Right lobe of liver (tissue), 6 donors: Measurements from ENCODE around the gene ZNF837. TPM values are rescaled to one million over a fixed set of nuclear protein-coding genes. Genes with fewer than 3 reads are reported as not detected.

Experiments used
- ATAC-seq, 4 donors: fragments of 200-7000 bp; cut with Tn5 transposase; one replicate each; pipeline ENCODE4 v1.9.1; 2020; ENCODE audit warnings: mild to moderate bottlenecking in 4 of 4, moderate library complexity in 4 of 4
- DNase-seq, 3 donors: peaks; one replicate each; pipeline ENCODE4 v3.0.0-alpha.2; 2020
- H3K27ac ChIP-seq, 3 donors: fragments of 200-600 bp; one replicate each; pipeline ENCODE4 v1.8.0; 2022
- H3K27me3 ChIP-seq, 2 donors: fragments of 200-600 bp; one replicate each; pipeline ENCODE4 v1.8.0; 2022
- H3K36me3 ChIP-seq, 4 donors: fragments of 200-600 bp; sonication (generic) in 1 of 4; one replicate each; pipeline versions ENCODE4 v1.5.1 to v1.8.0; 2017 to 2022; ENCODE audit warnings: control low read depth in 1 of 4
- H3K4me1 ChIP-seq, 4 donors: fragments of 200-600 bp; sonication (generic) in 1 of 4; one replicate each; pipeline versions ENCODE4 v1.5.1 to v1.8.0; 2017 to 2022; ENCODE audit warnings: control low read depth in 1 of 4
- H3K4me3 ChIP-seq, 3 donors: fragments of 200-600 bp; one replicate each; pipeline ENCODE4 v1.8.0; 2022
- H3K9me3 ChIP-seq, 4 donors: fragments of 200-600 bp; sonication (generic) in 1 of 4; one replicate each; pipeline versions ENCODE4 v1.5.1 to v1.8.0; 2017 to 2022; ENCODE audit warnings: control low read depth in 1 of 4
- CTCF ChIP-seq, 4 donors: fragments of 200-600 bp in 3 of 4; fragments of 450-650 bp in 1 of 4; IDR thresholded peaks; one replicate each; pipeline versions ENCODE4 v1.5.1 to v1.8.0; 2016 to 2022; ENCODE audit warnings: antibody characterized with exemption in 4 of 4, mild to moderate bottlenecking in 2 of 4
- POLR2A ChIP-seq: fragments of 450-650 bp; IDR thresholded peaks from one replicate; pipeline ENCODE4 v1.6.1; 2017; ENCODE audit warnings: antibody characterized with exemption, mild to moderate bottlenecking
- WGBS: methylation state at CpG from one replicate; pipeline ENCODE4 v1.1.6; 2018; ENCODE audit warnings: low coverage, low lambda C conversion rate; ENCODE audit not compliant: insufficient coverage; ENCODE audit errors: missing lambda C conversion rate; 5-methylcytosine and 5-hydroxymethylcytosine counted together
- intact Hi-C, 2 donors: fragments of 100-400 bp; cut with DNase I; formaldehyde crosslinking; loops; one replicate each; pipeline versions ENCODE4 v1.11.2 to v1.14.1; 2022
- total RNA-seq, 6 experiments: library from RNA; depleted of rRNA in 2 of 6; stranded (reverse); fragments of >200 nt in 2 of 6; fragmentation: NEBNext Ultra II Directional in 3 of 6; extraction: Animal tissue kit (Norgen Biotek cat#: 25700) in 3 of 6; gene quantifications; one replicate each; pipeline versions ENCODE4 v1.1.0 to v1.2.4, GENCODE V29; 2016 to 2023
- donor health status: DM: no; HTN: yes; CAD: no.
- donor health status: DM: no; HTN: no; CAD: no.
- donor health status: DM: no; HTN: no; CAD: no.
- donor health status: DM: no; HTN: yes; CAD: no.
- donor health status: DM: no; HTN: yes; CAD: no.

The ZNF837 gene
- total RNA-seq, 6 experiments from 2014 or later: 1.7 to 3.9 (median 2.4) TPM

GRCh38 chr19:58416604-58417003 is 35.8 kb upstream of the ZNF837 start:
- H3K27me3 ChIP-seq: no peaks in the 10 kb centered on the region
- intact Hi-C loops: no loop called here
- WGBS: no CpG with 5 or more reads among the region's 5 CpGs
- H3K4me1 ChIP-seq: no peaks in the 10 kb centered on the region
- no peaks in the 10 kb centered on the region for H3K9me3 ChIP-seq
- TF ChIP-seq POLR2A: no peak
- DNase-seq: no peak
- ATAC-seq: no peak
- H3K4me3 ChIP-seq: no peak overlapping the region
- H3K27ac ChIP-seq: no peak overlapping the region
- H3K36me3 ChIP-seq: peaks cover 0 to 23% (median 12%) of the 10 kb centered on the region in 4 donors

- ATAC-seq: peak; percentile 8 to 21 (median 12)
- no peaks in the 10 kb centered on the region for H3K36me3 ChIP-seq
- H3K4me3 ChIP-seq: peak overlapping the region; percentile 73 to 90 (median 82)
- DNase-seq: peak in 2 of 3 donors; percentile 48 to 60
- H3K9me3 ChIP-seq: no peaks in the 10 kb centered on the region
- intact Hi-C loops: no loop called here
- peak overlapping the region; percentile 27 to 77 (median 59) for H3K27ac ChIP-seq
- peaks cover 0 to 14% (median 3%) of the 10 kb centered on the region in 4 donors for H3K4me1 ChIP-seq
- no peaks in the 10 kb centered on the region for H3K27me3 ChIP-seq
- no peak for TF ChIP-seq CTCF (IDR thresholded peaks at IDR 0.05)
- no peak for TF ChIP-seq POLR2A
- 2% methylated on average over 18 of the region's 34 CpGs for WGBS
Observed at GRCh38 chr19:58409010-58409790, 28.4 kb upstream of the ZNF837 start.

GRCh38 chr19:58408152-58409009 is 27.6 kb upstream of the ZNF837 start, which contains the start of gene ZNF584:
ZNF584 (plus strand) TSS chr19:58408649; CDS start chr19:58409148, 499 bp downstream.
- intact Hi-C loops: no loop called here
- H3K4me1 ChIP-seq: peaks cover 0 to 14% (median 3%) of the 10 kb centered on the region in 4 donors
- H3K4me3 ChIP-seq: peak within 1 kb of the TSS; percentile 73 to 90 (median 82)
- 0% methylated on average over 22 of the region's 100 CpGs for WGBS
- H3K27me3 ChIP-seq: no peaks in the 10 kb centered on the region
- no peaks in the 10 kb centered on the region for H3K36me3 ChIP-seq
- TF ChIP-seq POLR2A (peak; percentile 83), CTCF (IDR thresholded peaks at IDR 0.05) (no peak)
- ATAC-seq (peak; percentile 94 to 99 (median 98)), DNase-seq (peak; percentile 96 to 97 (median 97))
- peak within 1 kb of the TSS; percentile 27 to 77 (median 59) for H3K27ac ChIP-seq
- H3K9me3 ChIP-seq: no peaks in the 10 kb centered on the region

GRCh38 chr19:58407658-58408151 is 26.9 kb upstream of the ZNF837 start:
- no peak for TF ChIP-seq CTCF (IDR thresholded peaks at IDR 0.05)
- TF ChIP-seq POLR2A: no peak
- ATAC-seq (peak in 2 of 4 donors; percentile 9 to 34), DNase-seq (peak in 1 of 3 donors; percentile 43)
- H3K4me1 ChIP-seq: peaks cover 0 to 14% (median 3%) of the 10 kb centered on the region in 4 donors
- peak overlapping the region in 2 of 3 donors; percentile 53 to 77 for H3K27ac ChIP-seq
- H3K4me3 ChIP-seq: peak overlapping the region; percentile 73 to 90 (median 82)
- intact Hi-C loops: no loop called here
- H3K9me3 ChIP-seq: no peaks in the 10 kb centered on the region
- H3K27me3 ChIP-seq: no peaks in the 10 kb centered on the region
- 11% methylated on average over 10 of the region's 22 CpGs for WGBS
- no peaks in the 10 kb centered on the region for H3K36me3 ChIP-seq
